Mesenteric fat pad (tissue), 1 donor: Measurements from ENCODE around the gene THEMIS. TPM values are rescaled to one million over a fixed set of nuclear protein-coding genes. Genes with fewer than 3 reads are reported as not detected.
"Not testable (repeated sequence)": the region's sequence is repeated elsewhere in the genome, so short reads cannot be mapped to it uniquely, and the experiment has no call there.

ENCODE experiments used
- DNase-seq: peaks from one replicate; pipeline ENCODE4 v3.0.0-alpha.2; 2020; ENCODE audit warnings: low spot score
- long read RNA-seq: library from polyadenylated mRNA; unstranded; transcript quantifications from one replicate; pipeline ENCODE4 v2.0.0, GENCODE V29; 2020
- total RNA-seq: library from RNA; stranded (reverse); fragmentation: NEBNext Ultra II Directional; extraction: Animal tissue kit (Norgen Biotek cat#: 25700); gene quantifications from one replicate; pipeline ENCODE4 v1.2.1, GENCODE V29; 2021
- donor health status: DM: yes; HTN: yes; CAD: no.

The THEMIS gene
- total RNA-seq, result 0.45 TPM
- long read RNA-seq, partial matches to known transcripts, result 0 of 1 reads
- long read RNA-seq, other reads (novel, unspliced or antisense), result 1 of 1 reads

DNA sequence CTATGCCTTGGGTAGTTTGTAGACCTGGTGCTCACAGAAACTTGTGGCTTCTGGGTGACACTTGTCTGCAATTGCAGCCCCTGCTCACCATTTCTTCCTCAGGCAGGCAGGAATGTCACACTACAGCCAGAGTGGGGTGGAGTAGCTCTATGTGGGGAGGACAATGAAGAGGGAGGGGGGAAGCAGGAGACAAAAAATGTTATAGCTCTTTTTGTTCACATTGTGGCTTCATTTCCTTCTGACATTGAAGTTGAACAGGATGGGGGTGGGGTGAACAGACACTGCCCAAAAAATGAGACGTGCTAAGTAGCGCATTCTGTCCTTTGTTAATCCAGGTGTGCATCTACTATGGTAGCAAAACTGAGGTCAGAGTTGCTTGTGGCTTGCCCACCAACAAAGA, at the start of gene THEMIS:
THEMIS (minus strand) TSS at position 124 of the 400 bp plus-strand sequence. CDS start 126 bp downstream, outside the sequence.
- no peak for DNase-seq

DNA sequence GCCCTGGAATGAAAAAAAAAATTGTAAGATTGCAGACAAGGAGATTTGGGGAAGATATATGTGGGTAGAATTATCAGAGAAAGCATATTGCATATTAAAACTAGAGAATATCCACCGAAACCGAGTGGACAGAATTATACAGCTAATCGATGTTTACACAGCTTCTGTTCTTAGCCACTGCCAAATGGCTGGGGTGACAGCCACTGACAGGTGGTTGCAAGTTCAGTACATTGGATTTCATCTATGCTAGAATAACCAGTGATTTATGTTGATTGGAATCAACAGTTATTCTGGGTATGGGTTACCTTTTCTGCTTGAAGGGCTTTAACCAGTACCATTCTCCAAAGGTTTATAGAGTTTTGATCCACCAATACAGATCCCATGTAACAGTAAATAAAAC, 48.4 kb upstream of the THEMIS start:
- DNase-seq, result no peak

- no peak for DNase-seq
These were observed 45.5 kb upstream of the THEMIS start for GRCh38 chr6:127946388-127946787.

- DNase-seq, result no peak
These were observed 44.7 kb upstream of the THEMIS start for GRCh38 chr6:127945434-127946097.

GRCh38 chr6:127941228-127941627, 40.4 kb upstream of the THEMIS start:
- no peak for DNase-seq

GRCh38 chr6:127939442-127940066, 38.7 kb upstream of the THEMIS start:
- no peak for DNase-seq

GRCh38 chr6:127938701-127939100, 37.8 kb upstream of the THEMIS start:
- no peak for DNase-seq

DNA sequence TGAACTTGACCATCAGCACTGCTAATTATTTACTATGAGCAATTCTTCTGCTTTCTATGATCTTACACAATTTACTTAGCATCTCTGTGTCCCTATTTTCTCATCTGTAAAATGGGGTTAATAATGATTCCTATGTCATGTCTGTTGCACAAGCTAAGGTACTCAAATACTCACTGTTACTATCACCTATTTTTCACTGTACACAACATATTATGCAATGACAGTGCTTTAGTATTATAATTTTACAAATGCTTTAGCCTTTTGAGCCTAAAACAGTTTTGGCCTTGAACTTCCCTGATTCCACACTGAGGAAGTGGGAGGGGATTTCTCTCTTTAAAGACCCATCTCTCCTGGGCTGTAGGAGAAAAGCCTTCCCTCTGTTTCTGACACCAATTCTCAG, 36.9 kb upstream of the THEMIS start:
- no peak for DNase-seq

- DNase-seq, result no peak
These were observed 36.2 kb upstream of the THEMIS start for GRCh38 chr6:127937102-127937501.

DNA sequence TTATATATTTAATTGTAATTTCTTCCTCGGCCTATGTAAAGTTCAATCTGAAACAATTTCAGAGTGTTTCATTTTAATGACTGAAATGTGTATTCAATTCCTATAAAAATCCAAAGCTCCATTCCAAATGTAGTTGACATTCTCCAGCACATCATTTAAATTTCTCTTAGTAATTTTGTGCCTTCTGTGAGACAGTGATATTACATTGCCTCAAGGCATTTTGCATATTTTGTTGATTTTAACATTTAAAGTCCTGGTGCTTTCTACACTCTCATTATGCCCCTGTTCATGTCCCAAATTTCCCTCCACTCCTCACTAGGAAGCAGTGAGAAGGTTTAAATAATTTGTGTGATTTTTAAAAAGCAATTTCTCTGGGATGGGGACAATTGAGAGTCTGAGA, 34.1 kb upstream of the THEMIS start:
- no peak for DNase-seq

DNA sequence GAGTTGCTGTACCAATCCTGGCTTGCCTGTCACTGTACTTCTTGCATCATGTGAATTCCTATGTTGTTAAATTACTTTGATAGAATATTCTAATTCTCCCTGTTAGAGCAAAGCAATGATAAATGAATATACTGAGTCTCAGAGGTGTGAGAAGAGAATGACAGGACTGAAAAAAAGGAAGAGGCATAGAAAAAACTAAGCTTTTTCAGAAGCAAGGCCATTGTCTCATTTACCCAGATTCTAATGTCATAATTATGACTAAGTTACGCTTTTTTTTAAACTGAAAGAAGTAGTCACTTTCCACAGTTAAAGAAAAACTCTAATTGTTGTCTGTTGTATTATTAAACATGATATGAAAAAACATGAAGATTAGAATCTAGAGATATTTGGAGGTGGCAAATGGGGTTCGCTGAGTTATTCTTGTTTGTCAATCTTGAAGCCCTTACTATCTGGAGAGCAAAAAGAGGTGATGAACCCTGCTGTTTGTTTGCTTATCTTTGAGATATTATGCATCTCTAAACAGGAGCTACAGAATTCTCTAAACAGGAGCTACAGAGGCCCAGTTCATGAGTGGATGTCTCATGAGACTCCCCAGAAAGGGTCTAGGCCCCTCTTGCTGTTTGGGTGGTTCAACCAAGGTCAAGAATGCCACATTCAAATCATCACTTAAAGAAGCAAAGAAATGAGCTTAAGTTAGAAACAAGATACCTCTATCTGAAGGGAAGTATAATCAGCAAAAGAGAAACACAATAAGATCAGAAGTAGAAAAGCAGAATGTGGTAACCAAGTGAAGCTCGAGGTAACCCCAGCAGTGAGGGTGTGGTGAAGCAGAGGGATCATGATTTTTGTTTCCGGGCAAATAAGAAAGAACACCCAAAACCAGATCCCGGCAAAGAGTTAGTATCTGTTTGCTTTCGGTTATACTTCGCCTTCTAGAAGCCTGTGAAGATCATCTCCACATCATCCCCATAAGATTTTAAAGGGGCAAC, 33.3 kb upstream of the THEMIS start:
- DNase-seq, result no peak

DNA sequence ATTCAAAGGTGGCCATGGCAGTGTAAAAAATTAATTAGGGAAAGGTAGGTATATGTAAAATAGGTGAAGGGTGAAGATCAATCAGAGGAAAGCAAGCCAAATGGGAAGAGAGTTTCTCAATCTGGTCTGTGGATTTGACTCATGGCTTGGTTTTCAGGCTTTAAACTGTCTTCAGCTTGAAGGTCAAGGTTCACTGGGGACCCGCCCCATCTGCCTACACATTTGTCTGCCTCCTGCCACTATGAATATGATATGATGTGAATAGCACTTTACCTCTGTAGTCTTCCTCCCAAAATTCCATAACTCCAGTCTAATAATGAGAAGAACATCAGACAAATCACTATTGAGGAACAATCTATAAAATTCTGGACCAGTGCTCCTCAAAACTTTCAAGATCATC, 32.3 kb upstream of the THEMIS start:
- DNase-seq, result no peak

GRCh38 chr6:127932708-127933107, 31.9 kb upstream of the THEMIS start:
- no peak for DNase-seq

DNA sequence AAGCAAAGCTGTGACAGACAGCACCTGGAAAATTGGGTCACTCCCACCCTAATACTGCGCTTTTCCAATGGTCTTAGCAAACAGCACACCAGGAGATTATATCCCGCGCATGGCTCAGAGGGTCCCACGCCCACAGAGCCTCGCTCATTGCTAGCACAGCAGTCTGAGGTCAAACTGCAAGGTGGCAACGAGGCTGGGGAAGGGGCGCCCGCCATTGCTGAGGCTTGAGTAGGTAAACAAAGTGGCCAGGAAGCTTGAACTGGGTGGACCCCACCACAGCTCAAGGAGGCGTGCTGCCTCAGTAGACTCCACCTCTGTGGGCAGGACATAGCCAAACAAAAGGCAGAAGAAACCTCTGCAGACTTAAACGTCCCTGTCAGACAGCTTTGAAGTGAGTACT, 25.6 kb upstream of the THEMIS start:
- DNase-seq, result not testable (repeated sequence)

- no peak for DNase-seq
These were observed 23.6 kb upstream of the THEMIS start for GRCh38 chr6:127924440-127924839.

DNA sequence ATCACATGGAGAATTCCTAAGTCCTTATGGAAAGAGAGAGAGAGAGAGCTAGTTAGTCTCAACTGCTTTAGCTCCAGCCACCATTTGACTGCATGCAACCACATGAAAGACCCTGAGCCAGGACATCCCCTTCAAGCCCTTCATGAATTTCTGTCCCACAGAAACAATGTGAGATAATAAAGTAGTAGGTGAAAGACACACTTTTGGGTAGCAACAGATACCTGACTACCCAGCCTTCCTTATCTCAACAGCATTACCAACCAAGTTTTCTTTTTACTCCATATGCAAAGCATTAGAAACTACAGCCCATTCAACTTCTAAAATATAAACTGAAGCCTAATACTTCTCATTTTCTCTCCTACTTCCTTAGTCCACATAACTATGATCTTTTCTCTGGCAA, 23.2 kb upstream of the THEMIS start:
- no peak for DNase-seq

- no peak for DNase-seq
These were observed 22.3 kb upstream of the THEMIS start for GRCh38 chr6:127923135-127923534.

- no peak for DNase-seq
These were observed 21.1 kb upstream of the THEMIS start for GRCh38 chr6:127921982-127922381.

GRCh38 chr6:127920804-127921203, 19.9 kb upstream of the THEMIS start:
- DNase-seq, result no peak

GRCh38 chr6:127918506-127919427, 17.9 kb upstream of the THEMIS start:
- DNase-seq, result no peak

- no peak for DNase-seq
These were observed 16.9 kb upstream of the THEMIS start for GRCh38 chr6:127917766-127918165.
